ENCODE results near the gene CD101. TPM values are rescaled to one million over a fixed set of nuclear protein-coding genes. Genes with fewer than 3 reads are reported as not detected.

Gene CD101
- total RNA-seq, 4 donors from 2014 or later = under 0.01 to 2.9 (median 0.59) TPM; not detected in 1

- Histone ChIP-seq H3K36me3 (peaks cover 0 to 6% (median 0%) of the 10 kb centered on the region in 3 donors), H3K27ac (no peak overlapping the region), H3K9me3 (no peaks in the 10 kb centered on the region), H3K27me3 (no peaks in the 10 kb centered on the region), H3K4me3 (no peak overlapping the region), H3K4me1 (no peaks in the 10 kb centered on the region)
- DNase-seq (ENCODE audit: low spot score in 2 of 2) = no peak
- 76 to 79% methylated on average over 4 of the region's 4 CpGs for WGBS, 2 donors
- TF ChIP-seq CTCF (IDR thresholded peaks at IDR 0.05) (no peak), EP300 (IDR thresholded peaks at IDR 0.05) (no peak), POLR2A (IDR thresholded peaks at IDR 0.05) (no peak)
Measured at GRCh38 chr1:116958110-116958509, 43.5 kb upstream of the CD101 start.

DNA sequence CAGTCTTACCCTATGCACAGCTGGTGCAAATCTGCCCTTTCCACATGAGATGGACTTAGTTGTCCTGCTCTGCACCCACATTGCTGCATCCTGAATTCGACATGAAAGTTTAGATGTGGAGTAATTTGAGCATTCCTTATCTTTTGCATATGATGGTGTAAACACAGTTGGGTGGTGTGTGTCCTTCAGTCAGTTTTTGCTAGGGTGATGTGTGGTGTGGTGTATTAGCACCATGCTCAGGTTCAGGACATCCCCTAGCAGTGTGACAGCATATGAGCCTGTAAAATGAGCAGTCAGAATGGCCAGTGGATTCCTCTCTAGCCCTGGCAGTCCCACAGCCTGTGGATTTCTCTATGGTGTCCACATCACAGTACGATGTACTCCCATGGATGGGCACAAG is 42.6 kb upstream of the CD101 start:
- WGBS, 2 donors = 86 to 93% methylated on average over 2 of the region's 2 CpGs
- no peak overlapping the region for H3K4me3 ChIP-seq
- H3K36me3 ChIP-seq = peaks cover 0 to 6% (median 0%) of the 10 kb centered on the region in 3 donors
- no peak overlapping the region for H3K27ac ChIP-seq
- H3K4me1 ChIP-seq = no peaks in the 10 kb centered on the region
- no peaks in the 10 kb centered on the region for H3K9me3 ChIP-seq
- H3K27me3 ChIP-seq = no peaks in the 10 kb centered on the region
- no peak for DNase-seq (ENCODE audit: low spot score in 2 of 2)
- TF ChIP-seq EP300 (IDR thresholded peaks at IDR 0.05) (no peak), POLR2A (IDR thresholded peaks at IDR 0.05) (no peak), CTCF (IDR thresholded peaks at IDR 0.05) (no peak)

- WGBS, 2 donors = 91 to 96% methylated on average over 6 of the region's 6 CpGs
Measured at GRCh38 chr1:116961606-116962005, 40.0 kb upstream of the CD101 start.

DNA sequence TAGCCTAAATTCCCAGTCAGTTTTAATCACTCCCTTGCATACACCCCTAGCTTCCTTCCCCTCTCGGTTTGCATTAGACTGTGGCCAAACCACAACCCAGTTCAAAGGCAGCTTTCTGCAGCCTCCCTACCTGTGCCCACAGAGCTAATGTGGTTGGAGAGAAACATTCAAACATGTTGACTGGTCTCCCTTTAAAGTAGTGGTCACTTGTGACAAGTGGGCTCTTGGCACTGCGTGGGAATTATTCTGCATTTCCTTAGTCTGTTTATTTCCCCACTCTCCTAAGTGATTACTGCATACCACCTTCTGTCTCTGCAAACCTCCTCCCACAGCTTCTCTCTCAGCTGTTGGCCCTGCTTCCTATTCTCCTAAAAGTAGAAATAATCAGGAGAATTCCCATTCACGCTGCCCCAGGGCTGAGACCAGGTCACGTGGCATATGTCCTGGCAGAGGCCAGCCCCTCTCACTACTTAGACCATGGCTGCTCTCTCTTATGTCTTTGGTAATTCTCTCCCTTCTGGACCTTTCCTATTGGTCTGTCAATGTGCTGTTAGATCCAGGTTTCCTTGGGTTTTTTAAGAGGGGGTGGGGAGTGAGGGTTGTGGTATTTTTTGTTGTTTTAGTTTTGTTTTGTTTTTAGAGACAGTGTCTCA is 38.4 kb upstream of the CD101 start:
- Histone ChIP-seq H3K36me3 (peaks cover 0 to 6% (median 0%) of the 10 kb centered on the region in 3 donors), H3K4me1 (no peaks in the 10 kb centered on the region), H3K9me3 (no peaks in the 10 kb centered on the region), H3K4me3 (no peak overlapping the region), H3K27ac (no peak overlapping the region), H3K27me3 (no peaks in the 10 kb centered on the region)
- no peak for TF ChIP-seq POLR2A (IDR thresholded peaks at IDR 0.05)
- DNase-seq (ENCODE audit: low spot score in 2 of 2) = no peak
- WGBS, 2 donors = 70 to 76% methylated on average over 4 of the region's 4 CpGs

More at GRCh38 chr1:116961606-116962005, 40.0 kb upstream of the CD101 start:
- H3K9me3 ChIP-seq = no peaks in the 10 kb centered on the region
- DNase-seq (ENCODE audit: low spot score in 2 of 2) = no peak
- TF ChIP-seq POLR2A (IDR thresholded peaks at IDR 0.05) = no peak
- TF ChIP-seq EP300 (IDR thresholded peaks at IDR 0.05) = no peak
- no peak for TF ChIP-seq CTCF (IDR thresholded peaks at IDR 0.05)
- no peak overlapping the region for H3K27ac ChIP-seq
- H3K27me3 ChIP-seq = no peaks in the 10 kb centered on the region
- H3K4me1 ChIP-seq = no peaks in the 10 kb centered on the region
- peaks cover 0 to 6% (median 0%) of the 10 kb centered on the region in 3 donors for H3K36me3 ChIP-seq
- no peak overlapping the region for H3K4me3 ChIP-seq

GRCh38 chr1:116966791-116967190 is 34.8 kb upstream of the CD101 start:
- TF ChIP-seq EP300 (IDR thresholded peaks at IDR 0.05) (no peak), POLR2A (IDR thresholded peaks at IDR 0.05) (no peak)
- WGBS, 2 donors = 93 to 98% methylated on average over 11 of the region's 11 CpGs
- H3K4me1 ChIP-seq = no peaks in the 10 kb centered on the region
- H3K27me3 ChIP-seq = no peaks in the 10 kb centered on the region
- H3K27ac ChIP-seq = no peak overlapping the region
- no peaks in the 10 kb centered on the region for H3K36me3 ChIP-seq
- DNase-seq (ENCODE audit: low spot score in 2 of 2) = no peak
- no peak overlapping the region for H3K4me3 ChIP-seq
- H3K9me3 ChIP-seq = no peaks in the 10 kb centered on the region

DNA sequence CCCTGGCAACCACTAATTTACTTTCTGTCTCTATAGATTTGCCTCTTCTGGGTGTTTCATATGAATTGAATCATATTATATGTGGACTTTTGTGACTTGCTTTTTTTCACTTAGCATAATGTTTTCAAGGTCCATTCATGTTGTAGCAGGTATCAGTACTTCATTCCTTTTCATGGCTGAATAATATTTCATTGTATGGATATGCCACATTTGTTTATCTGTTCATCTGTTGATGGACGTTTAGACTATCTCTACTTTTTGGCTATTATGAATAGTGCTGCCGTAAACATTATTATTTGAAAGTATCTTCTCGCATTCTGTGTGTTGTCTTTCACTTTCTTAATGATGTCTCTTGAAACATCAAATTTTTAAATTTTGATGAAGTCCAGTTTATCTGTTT is 32.8 kb upstream of the CD101 start:
- 88 to 93% methylated on average over 3 of the region's 3 CpGs for WGBS, 2 donors
- Histone ChIP-seq H3K27me3 (no peaks in the 10 kb centered on the region), H3K4me3 (no peak overlapping the region), H3K9me3 (no peaks in the 10 kb centered on the region), H3K36me3 (no peaks in the 10 kb centered on the region), H3K4me1 (no peaks in the 10 kb centered on the region), H3K27ac (no peak overlapping the region)
- no peak for DNase-seq (ENCODE audit: low spot score in 2 of 2)
- TF ChIP-seq CTCF (IDR thresholded peaks at IDR 0.05) = no peak
- no peak for TF ChIP-seq POLR2A (IDR thresholded peaks at IDR 0.05)
- no peak for TF ChIP-seq EP300 (IDR thresholded peaks at IDR 0.05)
